CD14-positive monocyte (primary cell): ENCODE results near the gene STK11. TPM values are rescaled to one million over a fixed set of nuclear protein-coding genes. Genes with fewer than 3 reads are reported as not detected.

Experiments used
- DNase-seq, 3 donors: peaks; one replicate each; pipeline ENCODE4 v3.0.0-alpha.2; 2011 to 2022
- H2AFZ ChIP-seq: 2 replicates; pipeline ENCODE4 v1.6.0; 2012; ENCODE audit warnings: mild to moderate bottlenecking, low read depth, low read length, inconsistent platforms; ENCODE audit not compliant: insufficient read depth, poor library complexity, severe bottlenecking
- H3K27ac ChIP-seq, 2 donors: 1 replicate in 1 of 2; 2 replicates in 1 of 2; pipeline ENCODE4 v1.5.1; 2012 to 2013; ENCODE audit warnings: low read length in 2 of 2, control low read depth in 1 of 2, inconsistent platforms in 1 of 2, low read depth in 1 of 2, mild to moderate bottlenecking in 1 of 2
- H3K27me3 ChIP-seq, 2 donors: one replicate each; pipeline versions ENCODE4 v1.6.0 to v1.6.1; 2011 to 2013; ENCODE audit warnings: low read length in 2 of 2; ENCODE audit not compliant: control insufficient read depth in 2 of 2, insufficient read depth in 2 of 2
- H3K36me3 ChIP-seq, 2 donors: replicated peaks in 1 of 2; 1 replicate in 1 of 2; 2 replicates in 1 of 2; pipeline versions ENCODE4 v1.5.1 to v1.6.1; 2012 to 2013; ENCODE audit warnings: low read length in 2 of 2, control low read depth in 1 of 2, inconsistent platforms in 1 of 2, mild to moderate bottlenecking in 1 of 2; ENCODE audit not compliant: insufficient read depth in 2 of 2, control insufficient read depth in 1 of 2
- H3K4me1 ChIP-seq, 2 donors: 1 replicate in 1 of 2; 2 replicates in 1 of 2; pipeline versions ENCODE4 v1.5.1 to v1.6.1; 2012 to 2013; ENCODE audit warnings: low read length in 2 of 2, control low read depth in 1 of 2, inconsistent platforms in 1 of 2, mild to moderate bottlenecking in 1 of 2, moderate library complexity in 1 of 2; ENCODE audit not compliant: insufficient read depth in 2 of 2, control insufficient read depth in 1 of 2
- H3K4me2 ChIP-seq: replicated peaks from 2 replicates; pipeline ENCODE3; 2012; ENCODE audit warnings: low read length, moderate library complexity, mild to moderate bottlenecking; ENCODE audit not compliant: poor library complexity, severe bottlenecking; ENCODE audit errors: extremely low read depth
- H3K4me3 ChIP-seq, 3 experiments: fragments of 200-600 bp in 1 of 3; sonication (generic) in 1 of 3; replicated peaks in 1 of 3; 1 replicate in 2 of 3; 2 replicates in 1 of 3; pipeline ENCODE4 v1.5.1; 2011 to 2013; ENCODE audit warnings: low read length in 3 of 3, mild to moderate bottlenecking in 3 of 3, control low read depth in 2 of 3, low read depth in 2 of 3, inconsistent platforms in 1 of 3, moderate library complexity in 1 of 3
- H3K79me2 ChIP-seq: 2 replicates; pipeline ENCODE4 v1.6.0; 2012; ENCODE audit warnings: mild to moderate bottlenecking, control low read depth, inconsistent platforms, low read length, moderate library complexity; ENCODE audit not compliant: insufficient read depth
- H3K9ac ChIP-seq: 2 replicates; pipeline ENCODE4 v1.6.0; 2017; ENCODE audit warnings: low read length, mild to moderate bottlenecking; ENCODE audit not compliant: insufficient read depth, poor library complexity, severe bottlenecking
- H3K9me3 ChIP-seq, 2 donors: replicated peaks in 1 of 2; 1 replicate in 1 of 2; 2 replicates in 1 of 2; pipeline versions ENCODE4 v1.5.1 to v1.6.1; 2012 to 2013; ENCODE audit warnings: low read length in 2 of 2, control low read depth in 1 of 2; ENCODE audit not compliant: control insufficient read depth in 1 of 2, insufficient read depth in 1 of 2
- H4K20me1 ChIP-seq: 2 replicates; pipeline ENCODE4 v1.6.0; 2012; ENCODE audit warnings: mild to moderate bottlenecking, low read length, control low read depth, moderate library complexity; ENCODE audit not compliant: insufficient read depth
- H3K27ac Mint-ChIP-seq, 7 donors: one replicate each; pipeline ENCODE4 v1.8.0; 2020; ENCODE audit warnings: mild to moderate bottlenecking in 7 of 7, mixed read lengths in 7 of 7, moderate library complexity in 6 of 7, inconsistent platforms in 2 of 7
- H3K27me3 Mint-ChIP-seq, 3 donors: one replicate each; pipeline ENCODE4 v1.8.0; 2021 to 2022; ENCODE audit warnings: low read depth in 3 of 3, mild to moderate bottlenecking in 3 of 3, mixed read lengths in 3 of 3, moderate library complexity in 3 of 3, inconsistent platforms in 1 of 3
- H3K36me3 Mint-ChIP-seq, 2 donors: one replicate each; pipeline ENCODE4 v1.8.0; 2020; ENCODE audit warnings: mixed read lengths in 2 of 2, inconsistent platforms in 1 of 2, mild to moderate bottlenecking in 1 of 2
- H3K4me1 Mint-ChIP-seq: one replicate; pipeline ENCODE4 v1.8.0; 2020; ENCODE audit warnings: mild to moderate bottlenecking, mixed read lengths
- H3K4me3 Mint-ChIP-seq, 2 donors: one replicate each; pipeline ENCODE4 v1.8.0; 2020; ENCODE audit warnings: mild to moderate bottlenecking in 2 of 2, mixed read lengths in 2 of 2, moderate library complexity in 1 of 2
- H3K9me3 Mint-ChIP-seq, 7 donors: one replicate each; pipeline ENCODE4 v1.8.0; 2020 to 2022; ENCODE audit warnings: mixed read lengths in 7 of 7, mild to moderate bottlenecking in 6 of 7, moderate library complexity in 6 of 7, inconsistent platforms in 2 of 7
- CTCF ChIP-seq: fragments of 200-600 bp; IDR thresholded peaks from one replicate; pipeline ENCODE4 v1.8.0; 2022; ENCODE audit warnings: antibody characterized with exemption, mild to moderate bottlenecking
- WGBS: methylation state at CpG from one replicate; pipeline ENCODE4 v1.1.5; 2013; ENCODE audit warnings: missing lambda C conversion rate; ENCODE audit not compliant: insufficient coverage; 5-methylcytosine and 5-hydroxymethylcytosine counted together
- intact Hi-C, 2 donors: fragments of 100-400 bp; cut with micrococcal nuclease; formaldehyde crosslinking; loops; one replicate each; pipeline versions ENCODE4 v1.15.0 to v1.15.1; 2023
- polyA plus RNA-seq, 3 donors: library from polyadenylated mRNA; depleted of rRNA in 1 of 3; unstranded in 2 of 3; stranded (reverse) in 1 of 3; fragments of 300-500 nt in 2 of 3; fragments of >200 nt in 1 of 3; fragmentation: Illumina TruSeq in 2 of 3; gene quantifications; 1 replicate in 2 of 3; 2 replicates in 1 of 3; pipeline ENCODE4 v1.2.3, GENCODE V29; 2012 to 2021

STK11 gene
- polyA plus RNA-seq, 3 donors: 6.2 to 72.1 (median 15.4) TPM

GRCh38 chr19:1213391-1214286 lies 8.1 kb downstream of the STK11 start:
- Mint-ChIP-seq H3K27me3 (peaks cover 0 to 3% (median 0%) of the 10 kb centered on the region in 3 donors), H3K36me3 (peaks cover 24 to 66% of the 10 kb centered on the region in 2 donors), H3K4me1 (peaks cover 37% of the 10 kb centered on the region), H3K4me3 (peak overlapping the region; percentile 67 to 76), H3K27ac (peak overlapping the region; percentile 87 to 99 (median 96)), H3K9me3 (no peaks in the 10 kb centered on the region)
- peak overlapping the region; percentile 89 to 95 for H3K27ac ChIP-seq
- peak overlapping the region; percentile 55 for H3K9ac ChIP-seq
- no peaks in the 10 kb centered on the region for H3K27me3 ChIP-seq
- peaks cover 4 to 24% of the 10 kb centered on the region in 2 donors for H3K36me3 ChIP-seq
- intact Hi-C loops: no loop called here
- peak overlapping the region; percentile 55 for H3K4me2 ChIP-seq
- 46% methylated on average over 37 of the region's 39 CpGs for WGBS
- H3K9me3 ChIP-seq: no peaks in the 10 kb centered on the region
- peaks cover 91% of the 10 kb centered on the region for H3K79me2 ChIP-seq
- peaks cover 44 to 47% of the 10 kb centered on the region in 2 donors for H3K4me1 ChIP-seq
- peak; percentile 92 to 97 (median 94) for DNase-seq
- no peak for TF ChIP-seq CTCF
- H2AFZ ChIP-seq: peak overlapping the region; percentile 54
- H4K20me1 ChIP-seq: peaks cover 90% of the 10 kb centered on the region
- H3K4me3 ChIP-seq: peak overlapping the region in 1 of 3 experiments; percentile 50

GRCh38 chr19:1214299-1214861 lies 8.8 kb downstream of the STK11 start:
- Histone ChIP-seq H4K20me1 (peaks cover 89% of the 10 kb centered on the region), H3K79me2 (peaks cover 89% of the 10 kb centered on the region), H3K4me1 (peaks cover 38 to 40% of the 10 kb centered on the region in 2 donors), H3K36me3 (peaks cover 4 to 24% of the 10 kb centered on the region in 2 donors), H3K27me3 (no peaks in the 10 kb centered on the region), H3K4me3 (peak overlapping the region in 1 of 3 experiments; percentile 50), H3K4me2 (peak overlapping the region; percentile 52), H2AFZ (no peak overlapping the region), H3K9ac (no peak overlapping the region), H3K27ac (peak overlapping the region; percentile 89 to 95), H3K9me3 (no peaks in the 10 kb centered on the region)
- peaks cover 0 to 3% (median 0%) of the 10 kb centered on the region in 3 donors for H3K27me3 Mint-ChIP-seq
- H3K9me3 Mint-ChIP-seq: no peaks in the 10 kb centered on the region
- TF ChIP-seq CTCF: no peak
- DNase-seq: no peak
- peaks cover 32% of the 10 kb centered on the region for H3K4me1 Mint-ChIP-seq
- peak overlapping the region; percentile 67 to 76 for H3K4me3 Mint-ChIP-seq
- WGBS: 42% methylated on average over 17 of the region's 21 CpGs
- H3K36me3 Mint-ChIP-seq: peaks cover 22 to 61% of the 10 kb centered on the region in 2 donors
- H3K27ac Mint-ChIP-seq: peak overlapping the region; percentile 87 to 99 (median 96)
- intact Hi-C loops: no loop called here
